GM12891 (cell line): ENCODE measurements around the gene GPHA2.

Experiments used
- DNase-seq: peaks from one replicate; pipeline ENCODE4 v3.0.0; 2011; ENCODE audit warnings: low spot score; ENCODE audit not compliant: insufficient read length
- FAIRE-seq: peaks from 2 replicates; lab custom pipeline; 2011; peaks lifted over from hg19 to GRCh38; lab: Jason Lieb, UNC
- PAX5 ChIP-seq: IDR thresholded peaks from 2 replicates; pipeline ENCODE4 v1.6.1; 2011; ENCODE audit warnings: low read length, moderate library complexity, mild to moderate bottlenecking; ENCODE audit not compliant: insufficient read depth, severe bottlenecking
- POLR2A ChIP-seq: IDR thresholded peaks from 2 replicates; pipeline ENCODE4 v1.6.1; 2011; ENCODE audit warnings: low read depth, low read length, control low read depth
- POLR2AphosphoS5 ChIP-seq: IDR thresholded peaks from 2 replicates; pipeline ENCODE4 v1.6.1; 2011; ENCODE audit warnings: low read depth, low read length, control low read depth
- POU2F2 ChIP-seq: IDR thresholded peaks from 2 replicates; pipeline ENCODE4 v1.6.1; 2011; ENCODE audit warnings: low read depth, mild to moderate bottlenecking, control low read depth, low read length, moderate library complexity
- SPI1 ChIP-seq: IDR thresholded peaks from 2 replicates; pipeline ENCODE4 v1.6.1; 2011; ENCODE audit warnings: low read depth, low read length, control low read depth
- TAF1 ChIP-seq: IDR thresholded peaks from 2 replicates; pipeline ENCODE4 v1.6.1; 2011; ENCODE audit warnings: low read depth, low read length, control low read depth

Gene GPHA2

GRCh38 chr11:64929625-64930024 lies 6.1 kb downstream of the GPHA2 start:
- FAIRE-seq, result no peak
- no peak for DNase-seq
- TF ChIP-seq POLR2A, result no peak
- no peak for TF ChIP-seq PAX5
- no peak for TF ChIP-seq SPI1
- TF ChIP-seq POLR2AphosphoS5, result no peak
- TF ChIP-seq POU2F2, result no peak
- no peak for TF ChIP-seq TAF1

GRCh38 chr11:64928957-64929356 lies 6.7 kb downstream of the GPHA2 start:
- TF ChIP-seq POLR2AphosphoS5, result no peak
- no peak for TF ChIP-seq TAF1
- TF ChIP-seq POU2F2, result no peak
- no peak for TF ChIP-seq POLR2A
- TF ChIP-seq PAX5, result no peak
- TF ChIP-seq SPI1, result no peak
- FAIRE-seq (no peak), DNase-seq (no peak)

GRCh38 chr11:64926689-64927088 lies 9.0 kb downstream of the GPHA2 start:
- no peak for FAIRE-seq
- no peak for DNase-seq
- TF ChIP-seq PAX5, result no peak
- no peak for TF ChIP-seq TAF1
- TF ChIP-seq POLR2AphosphoS5, result no peak
- no peak for TF ChIP-seq POU2F2
- TF ChIP-seq POLR2A, result no peak
- no peak for TF ChIP-seq SPI1

- DNase-seq, result no peak
- no peak for TF ChIP-seq SPI1
- TF ChIP-seq TAF1, result no peak
- TF ChIP-seq POLR2A, result no peak
- no peak for TF ChIP-seq PAX5
- TF ChIP-seq POLR2AphosphoS5, result no peak
- TF ChIP-seq POU2F2, result no peak
- no peak for FAIRE-seq
Observed at GRCh38 chr11:64925536-64926436, 9.9 kb downstream of the GPHA2 start.

GRCh38 chr11:64924910-64925284 lies 10.8 kb downstream of the GPHA2 start:
- no peak for FAIRE-seq
- no peak for DNase-seq
- no peak for TF ChIP-seq POLR2A
- TF ChIP-seq SPI1, result no peak
- TF ChIP-seq PAX5, result no peak
- TF ChIP-seq POLR2AphosphoS5, result no peak
- TF ChIP-seq TAF1, result no peak
- TF ChIP-seq POU2F2, result no peak

GRCh38 chr11:64923944-64924909 lies 11.5 kb downstream of the GPHA2 start, which contains the start of gene PPP2R5B:
Gene PPP2R5B (plus strand): TSS chr11:64924689. CDS start chr11:64925735, 1,046 bp downstream.
- DNase-seq (peak; percentile 98), FAIRE-seq (peak; percentile 99)
- TF ChIP-seq POLR2AphosphoS5 (no peak), POLR2A (no peak), PAX5 (no peak), TAF1 (0 out of 2 replicates have a peak, but pooled peaks have one; percentile 14), POU2F2 (0 out of 2 replicates have a peak, but pooled peaks have one; percentile 48), SPI1 (no peak)

- DNase-seq (no peak), FAIRE-seq (no peak)
- TF ChIP-seq POLR2A, result no peak
- no peak for TF ChIP-seq SPI1
- TF ChIP-seq POU2F2, result no peak
- TF ChIP-seq POLR2AphosphoS5, result no peak
Observed at GRCh38 chr11:64923151-64923661, 12.5 kb downstream of the GPHA2 start.

GRCh38 chr11:64921384-64921783 lies 14.3 kb downstream of the GPHA2 start:
- FAIRE-seq, result no peak
- no peak for DNase-seq
- TF ChIP-seq PAX5, result no peak
- TF ChIP-seq POLR2A, result no peak
- TF ChIP-seq POU2F2, result no peak
- no peak for TF ChIP-seq SPI1
- no peak for TF ChIP-seq TAF1
- no peak for TF ChIP-seq POLR2AphosphoS5

- TF ChIP-seq POLR2AphosphoS5 (no peak), POU2F2 (no peak), TAF1 (no peak), SPI1 (no peak), PAX5 (no peak), POLR2A (no peak)
- FAIRE-seq (no peak), DNase-seq (no peak)
Observed at GRCh38 chr11:64920124-64920523, 15.6 kb downstream of the GPHA2 start.
